Epithelial cell of proximal tubule (primary cell): ENCODE results near the gene LAMA2. TPM values are rescaled to one million over a fixed set of nuclear protein-coding genes. Genes with fewer than 3 reads are reported as not detected.

Experiments used
- DNase-seq: peaks from one replicate; pipeline ENCODE4 v3.0.0-alpha.2; 2011; ENCODE audit warnings: low read depth
- H3K4me3 ChIP-seq: 2 replicates; pipeline ENCODE4 v1.5.1; 2011; ENCODE audit warnings: low read depth, mild to moderate bottlenecking, low read length
- total RNA-seq: library from RNA; depleted of rRNA; stranded (reverse); fragments of >200 nt; gene quantifications from 2 replicates; pipeline ENCODE4 v1.2.3, GENCODE V29; 2015
- TF ChIP-seq, protein P1 (sequence below): conservative IDR thresholded peaks from 2 replicates; pipeline ENCODE4 v1.5.1; 2012; ENCODE audit warnings: low read depth, mild to moderate bottlenecking, low read length

The LAMA2 gene
- total RNA-seq, 1 donor from 2014 or later, result 0.69 TPM

DNA sequence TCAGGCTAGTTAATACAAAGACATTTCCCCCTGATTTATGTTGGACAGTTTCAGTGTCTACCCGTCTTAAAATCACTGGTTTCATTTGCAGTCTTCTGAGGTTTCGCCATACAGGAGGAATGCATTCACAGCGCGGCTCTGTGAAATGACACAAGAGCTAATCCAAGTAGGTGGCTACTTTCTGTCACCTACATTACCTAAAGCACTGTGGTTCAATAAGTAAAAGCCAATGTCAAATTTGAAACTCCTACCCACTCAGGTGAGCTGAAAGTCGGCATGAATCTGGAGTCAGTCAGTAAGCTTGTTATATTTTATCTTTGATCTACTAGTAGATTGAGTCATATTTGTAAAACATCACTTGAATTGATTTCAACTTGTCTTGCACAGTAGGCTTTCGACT lies 370.8 kb downstream of the LAMA2 start:
- TF ChIP-seq, protein P1, sequence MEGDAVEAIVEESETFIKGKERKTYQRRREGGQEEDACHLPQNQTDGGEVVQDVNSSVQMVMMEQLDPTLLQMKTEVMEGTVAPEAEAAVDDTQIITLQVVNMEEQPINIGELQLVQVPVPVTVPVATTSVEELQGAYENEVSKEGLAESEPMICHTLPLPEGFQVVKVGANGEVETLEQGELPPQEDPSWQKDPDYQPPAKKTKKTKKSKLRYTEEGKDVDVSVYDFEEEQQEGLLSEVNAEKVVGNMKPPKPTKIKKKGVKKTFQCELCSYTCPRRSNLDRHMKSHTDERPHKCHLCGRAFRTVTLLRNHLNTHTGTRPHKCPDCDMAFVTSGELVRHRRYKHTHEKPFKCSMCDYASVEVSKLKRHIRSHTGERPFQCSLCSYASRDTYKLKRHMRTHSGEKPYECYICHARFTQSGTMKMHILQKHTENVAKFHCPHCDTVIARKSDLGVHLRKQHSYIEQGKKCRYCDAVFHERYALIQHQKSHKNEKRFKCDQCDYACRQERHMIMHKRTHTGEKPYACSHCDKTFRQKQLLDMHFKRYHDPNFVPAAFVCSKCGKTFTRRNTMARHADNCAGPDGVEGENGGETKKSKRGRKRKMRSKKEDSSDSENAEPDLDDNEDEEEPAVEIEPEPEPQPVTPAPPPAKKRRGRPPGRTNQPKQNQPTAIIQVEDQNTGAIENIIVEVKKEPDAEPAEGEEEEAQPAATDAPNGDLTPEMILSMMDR, result no peak
- no peak for DNase-seq
- H3K4me3 ChIP-seq, result no peak overlapping the region

DNA sequence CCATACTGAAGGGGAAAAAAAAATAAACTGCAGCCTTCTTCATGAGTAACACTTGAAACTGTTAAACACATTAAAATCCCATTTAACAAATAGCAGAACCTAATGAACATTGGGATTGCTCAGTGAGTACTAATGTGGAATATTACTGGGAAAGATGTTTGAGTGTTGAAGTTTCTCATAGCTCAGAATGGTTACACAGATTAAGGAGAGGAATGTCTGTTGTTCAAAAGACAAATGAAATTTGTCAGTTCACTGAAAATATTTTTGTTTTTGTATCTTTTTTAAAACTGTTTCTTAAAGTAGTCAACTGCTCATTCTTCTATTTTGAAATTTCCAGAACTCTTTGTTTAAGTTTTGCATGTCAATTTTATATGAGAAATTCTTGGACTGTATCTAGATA lies 374.3 kb downstream of the LAMA2 start:
- TF ChIP-seq, protein P1, result no peak
- no peak for DNase-seq

DNA sequence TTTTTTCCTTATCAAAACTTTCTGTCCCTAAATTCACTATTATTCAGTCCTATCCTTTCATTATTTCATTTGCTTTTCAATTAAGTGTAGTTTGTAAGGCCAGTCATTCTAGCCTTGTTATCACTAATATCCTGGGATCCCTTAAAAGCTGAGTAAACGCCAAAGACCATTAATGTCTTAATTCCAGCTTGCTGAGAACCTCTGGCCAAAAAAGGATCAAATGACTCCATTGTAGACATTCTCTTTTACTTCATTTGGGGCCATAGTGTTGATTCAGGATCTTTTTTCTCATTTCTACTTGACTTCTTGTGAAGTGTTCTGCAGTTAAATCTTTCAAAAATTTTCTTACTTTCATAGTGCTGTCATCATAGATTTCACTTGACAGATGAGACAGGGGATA lies 379.7 kb downstream of the LAMA2 start:
- DNase-seq, result no peak
- no peak overlapping the region for H3K4me3 ChIP-seq
- TF ChIP-seq, protein P1, result no peak

More for the DNA sequence above, 374.3 kb downstream of the LAMA2 start:
- H3K4me3 ChIP-seq, result no peak overlapping the region

DNA sequence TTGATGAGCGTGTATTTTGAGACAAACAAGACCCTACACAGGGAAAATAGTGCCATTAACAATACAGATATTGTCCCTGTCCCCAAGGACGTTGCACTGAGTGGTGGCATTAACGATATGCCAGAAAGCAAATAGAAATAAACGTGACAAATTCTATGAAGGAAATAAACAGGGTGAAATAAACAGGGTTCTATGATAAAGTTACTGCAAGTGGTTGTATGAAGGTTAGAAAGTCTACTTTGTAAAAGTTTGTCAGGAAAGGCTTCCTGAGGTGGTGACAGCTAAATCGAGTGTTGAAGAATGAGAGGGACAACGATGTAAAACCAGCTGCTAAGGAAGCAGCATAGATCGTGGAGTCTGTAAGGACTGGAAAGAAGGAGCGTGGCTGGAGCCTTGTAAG lies 380.2 kb downstream of the LAMA2 start:
- H3K4me3 ChIP-seq, result no peak overlapping the region
- TF ChIP-seq, protein P1, result no peak
- no peak for DNase-seq

DNA sequence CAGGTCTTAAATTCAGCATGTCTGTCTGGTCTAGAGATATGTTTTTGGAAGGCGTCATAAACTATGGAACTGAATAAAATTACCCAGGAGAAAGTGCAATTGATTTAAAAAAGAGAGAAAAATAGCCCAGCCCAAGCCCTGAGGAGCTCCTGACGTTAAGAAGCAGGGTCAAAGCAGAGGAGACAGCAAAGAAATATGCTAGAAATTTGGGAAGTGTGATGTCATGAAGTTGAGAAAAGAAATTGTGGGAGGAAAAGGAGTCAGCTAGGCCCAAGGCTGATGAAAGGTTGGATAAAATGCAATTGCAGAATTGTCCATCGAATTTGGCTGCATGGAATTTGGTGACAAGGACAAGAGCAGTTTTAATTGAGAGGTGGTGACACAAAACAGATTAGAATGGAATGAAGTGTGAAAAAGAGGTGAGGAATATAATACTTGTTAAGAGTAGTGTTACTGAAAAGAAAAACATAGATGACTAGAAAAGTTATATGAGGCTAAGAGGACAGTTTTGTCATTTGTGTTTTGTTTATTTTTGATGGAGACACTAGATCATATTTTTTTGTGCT lies 381.6 kb downstream of the LAMA2 start:
- TF ChIP-seq, protein P1, result no peak
- no peak overlapping the region for H3K4me3 ChIP-seq
- no peak for DNase-seq

DNA sequence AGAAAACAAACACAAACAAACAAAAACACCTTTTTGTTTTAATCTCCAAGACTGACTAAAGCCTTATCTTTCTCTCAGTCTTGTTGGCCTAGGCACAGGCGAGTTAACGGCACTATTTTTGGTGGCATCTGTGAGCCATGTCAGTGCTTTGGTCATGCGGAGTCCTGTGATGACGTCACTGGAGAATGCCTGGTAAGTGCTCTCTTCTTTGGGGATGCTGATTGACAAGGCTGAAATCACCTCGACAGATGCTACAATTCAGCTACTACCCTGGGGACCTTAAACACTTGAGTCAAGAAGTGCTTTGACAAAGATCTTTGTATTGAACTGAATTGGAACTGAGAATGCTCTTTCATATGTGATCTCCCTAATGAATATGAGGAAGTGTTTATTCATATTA lies 384.1 kb downstream of the LAMA2 start:
- TF ChIP-seq, protein P1, result no peak

DNA sequence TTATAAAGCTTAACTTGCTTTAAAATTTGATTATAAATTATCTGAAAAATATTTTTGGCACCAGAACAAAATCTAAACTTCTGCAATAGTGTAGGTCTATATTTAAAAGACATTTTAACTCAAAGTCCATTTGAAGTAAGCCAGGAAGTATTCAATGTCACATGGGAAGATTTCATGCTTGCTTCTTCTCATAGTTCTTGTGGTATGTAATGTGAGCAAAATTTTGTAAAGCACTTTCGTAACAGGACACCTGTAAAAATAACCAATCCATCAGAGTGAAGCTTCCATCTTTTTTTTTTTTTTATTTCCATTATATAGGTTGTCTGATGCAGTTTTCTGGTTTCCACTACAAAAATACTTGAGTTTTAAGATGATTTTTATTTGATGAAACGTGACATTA lies 386.1 kb downstream of the LAMA2 start:
- no peak for DNase-seq
- no peak overlapping the region for H3K4me3 ChIP-seq
- TF ChIP-seq, protein P1, result no peak

More for the DNA sequence above, 384.1 kb downstream of the LAMA2 start:
- no peak overlapping the region for H3K4me3 ChIP-seq
- no peak for DNase-seq
